H1 (cell line): ENCODE data around the gene DYNC2H1. TPM values are rescaled to one million over a fixed set of nuclear protein-coding genes. Genes with fewer than 3 reads are reported as not detected.

Experiments used
- CBX8 ChIP-seq: fragments of 300-800, 300-1000 bp; sonication (generic); IDR thresholded peaks from 2 replicates; pipeline ENCODE4 v1.7.1; 2016; ENCODE audit warnings: low read depth, low read length, borderline replicate concordance
- CEBPB ChIP-seq: IDR thresholded peaks from 2 replicates; pipeline ENCODE4 v1.6.1; 2012; ENCODE audit warnings: low read depth, low read length
- CTCF ChIP-seq, 3 experiments: IDR thresholded peaks; 1 replicate in 2 of 3; 2 replicates in 1 of 3; pipeline versions ENCODE4 v1.5.1 to v1.6.1; 2011; ENCODE audit warnings: low read length in 3 of 3, mild to moderate bottlenecking in 3 of 3, inconsistent platforms in 2 of 3, low read depth in 1 of 3, moderate library complexity in 1 of 3; ENCODE audit not compliant: insufficient read depth in 1 of 3; ENCODE audit errors: control extremely low read depth in 1 of 3
- EZH2 ChIP-seq: fragments of 200-600 bp; sonication (generic); IDR thresholded peaks from 2 replicates; pipeline ENCODE4 v1.7.1; 2012; ENCODE audit warnings: low read depth, mild to moderate bottlenecking, moderate library complexity, low read length, inconsistent platforms; ENCODE audit not compliant: severe bottlenecking
- HDAC2 ChIP-seq, 2 experiments: fragments of 300-600 bp in 1 of 2; sonication (generic) in 1 of 2; IDR thresholded peaks; 2 replicates each; pipeline ENCODE4 v1.6.1; 2011 to 2012; ENCODE audit warnings: low read depth in 2 of 2, low read length in 2 of 2, mild to moderate bottlenecking in 2 of 2, moderate library complexity in 2 of 2, borderline replicate concordance in 1 of 2, inconsistent platforms in 1 of 2
- NANOG ChIP-seq: IDR thresholded peaks from 2 replicates; pipeline ENCODE4 v1.6.1; 2011; ENCODE audit warnings: low read length, low read depth, mild to moderate bottlenecking, inconsistent platforms; ENCODE audit not compliant: insufficient read depth, poor library complexity, severe bottlenecking
- POU5F1 ChIP-seq: IDR thresholded peaks from 2 replicates; pipeline ENCODE4 v1.6.1; 2011; ENCODE audit warnings: low read depth, mild to moderate bottlenecking, low read length, moderate library complexity
- SIN3A ChIP-seq, 2 experiments: IDR thresholded peaks in 1 of 2; conservative IDR thresholded peaks in 1 of 2; 2 replicates each; pipeline ENCODE4 v1.6.1; 2011 to 2012; ENCODE audit warnings: low read length in 2 of 2, improper control_type of control experiment in 1 of 2, low read depth in 1 of 2, mild to moderate bottlenecking in 1 of 2
- SP4 ChIP-seq: IDR thresholded peaks from 2 replicates; pipeline ENCODE4 v1.6.1; 2012; ENCODE audit warnings: low read length, inconsistent platforms
- USF2 ChIP-seq: IDR thresholded peaks from 2 replicates; pipeline ENCODE4 v1.6.1; 2011; ENCODE audit warnings: low read length, improper control_type of control experiment
- polyA plus RNA-seq, 7 experiments: library from polyadenylated mRNA; depleted of rRNA in 3 of 7; stranded (reverse) in 5 of 7; unstranded in 2 of 7; fragments of >200 nt in 5 of 7; fragments of 200-250 nt in 2 of 7; gene quantifications; 1 replicate in 5 of 7; 2 replicates in 1 of 7; 4 replicates in 1 of 7; pipeline versions ENCODE4 v1.2.1 to v1.2.3, GENCODE V29; 2011 to 2013; ENCODE audit warnings: missing spikeins in 2 of 7, mixed read lengths in 2 of 7
- total RNA-seq: library from RNA; stranded (reverse); fragmentation: NEBNext Ultra II Directional; extraction: Animal tissue kit (Norgen Biotek cat#: 25700); gene quantifications from 2 replicates; pipeline ENCODE4 v1.2.1, GENCODE V29; 2021
- TF ChIP-seq, protein P1 (sequence below): IDR thresholded peaks from 2 replicates; pipeline ENCODE4 v1.6.1; 2011; ENCODE audit warnings: low read depth, mild to moderate bottlenecking, low read length; ENCODE audit not compliant: insufficient read depth
- TF ChIP-seq, protein P2 (sequence below): IDR thresholded peaks from 2 replicates; pipeline ENCODE4 v1.6.1; 2012; ENCODE audit warnings: low read length, inconsistent platforms

Gene DYNC2H1
- total and polyA plus RNA-seq, 2 of the 8 experiments (the other 6 are each of a cell fraction or from before 2014, with no cell fraction given): 6.2 to 12.0 TPM

DNA sequence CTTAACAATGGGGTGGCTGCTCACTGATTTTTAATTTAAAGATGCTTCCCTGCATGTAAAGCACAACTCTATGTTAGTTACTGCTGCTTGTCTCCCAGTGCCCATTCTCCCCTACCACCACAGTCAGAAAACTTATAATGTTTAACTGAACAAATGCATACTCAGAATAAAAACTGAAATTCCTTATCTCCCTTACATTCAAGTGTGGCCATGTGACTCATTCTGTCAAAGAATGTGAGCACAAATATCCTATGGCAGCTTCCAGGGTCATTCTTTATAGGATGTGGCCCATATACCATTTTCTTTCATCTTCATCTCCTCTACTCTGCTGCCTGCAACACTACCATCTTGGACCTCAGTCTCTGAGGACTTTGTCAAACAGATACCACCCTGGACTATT, 374.8 kb downstream of the DYNC2H1 start (continued):
- TF ChIP-seq, protein P1, sequence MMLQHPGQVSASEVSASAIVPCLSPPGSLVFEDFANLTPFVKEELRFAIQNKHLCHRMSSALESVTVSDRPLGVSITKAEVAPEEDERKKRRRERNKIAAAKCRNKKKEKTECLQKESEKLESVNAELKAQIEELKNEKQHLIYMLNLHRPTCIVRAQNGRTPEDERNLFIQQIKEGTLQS: no peak
- TF ChIP-seq NANOG (no peak), SP4 (no peak), CTCF (IDR thresholded peaks at IDR 0.05; ENCODE audit: control extremely low read depth in 1 of 3, insufficient read depth in 1 of 3, low read depth in 1 of 3, low read length in 3 of 3) (no peak), CBX8 (no peak), POU5F1 (no peak), USF2 (no peak), CEBPB (no peak), EZH2 (no peak), SIN3A (conservative IDR thresholded peaks at IDR 0.05 in 1 of 2, IDR thresholded peaks at IDR 0.05 in 1 of 2; ENCODE audit: low read depth in 1 of 2, low read length in 2 of 2) (no peak), HDAC2 (IDR thresholded peaks at IDR 0.05; ENCODE audit: borderline replicate concordance in 1 of 2, low read depth in 2 of 2, low read length in 2 of 2) (no peak)
- TF ChIP-seq, protein P2, sequence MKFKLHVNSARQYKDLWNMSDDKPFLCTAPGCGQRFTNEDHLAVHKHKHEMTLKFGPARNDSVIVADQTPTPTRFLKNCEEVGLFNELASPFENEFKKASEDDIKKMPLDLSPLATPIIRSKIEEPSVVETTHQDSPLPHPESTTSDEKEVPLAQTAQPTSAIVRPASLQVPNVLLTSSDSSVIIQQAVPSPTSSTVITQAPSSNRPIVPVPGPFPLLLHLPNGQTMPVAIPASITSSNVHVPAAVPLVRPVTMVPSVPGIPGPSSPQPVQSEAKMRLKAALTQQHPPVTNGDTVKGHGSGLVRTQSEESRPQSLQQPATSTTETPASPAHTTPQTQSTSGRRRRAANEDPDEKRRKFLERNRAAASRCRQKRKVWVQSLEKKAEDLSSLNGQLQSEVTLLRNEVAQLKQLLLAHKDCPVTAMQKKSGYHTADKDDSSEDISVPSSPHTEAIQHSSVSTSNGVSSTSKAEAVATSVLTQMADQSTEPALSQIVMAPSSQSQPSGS: no peak
